Tibial nerve (tissue), 4 donors: ENCODE measurements around the gene FCN1. TPM values are rescaled to one million over a fixed set of nuclear protein-coding genes. Genes with fewer than 3 reads are reported as not detected.
"Not testable (repeated sequence)": the region's sequence is repeated elsewhere in the genome, so short reads cannot be mapped to it uniquely, and the experiment has no call there.

ENCODE experiments used
- DNase-seq, 2 donors: peaks; one replicate each; pipeline ENCODE4 v3.0.0-alpha.2; 2019; ENCODE audit warnings: low spot score in 2 of 2
- H3K27ac ChIP-seq, 4 donors: fragments of 200-600 bp; sonication (generic) in 3 of 4; one replicate each; pipeline ENCODE4 v1.5.1; 2017 to 2019; ENCODE audit warnings: mild to moderate bottlenecking in 1 of 4
- H3K27me3 ChIP-seq, 2 donors: fragments of 200-600 bp; sonication (generic) in 1 of 2; one replicate each; pipeline versions ENCODE4 v1.5.1 to v1.6.0; 2017 to 2019
- H3K36me3 ChIP-seq, 3 donors: fragments of 200-600 bp; sonication (generic); one replicate each; pipeline ENCODE4 v1.5.1; 2018 to 2019
- H3K4me1 ChIP-seq, 4 donors: fragments of 200-600 bp; sonication (generic) in 3 of 4; one replicate each; pipeline ENCODE4 v1.5.1; 2017 to 2019
- H3K4me3 ChIP-seq, 4 donors: fragments of 200-600 bp; sonication (generic) in 3 of 4; one replicate each; pipeline ENCODE4 v1.5.1; 2017 to 2019; ENCODE audit warnings: mild to moderate bottlenecking in 1 of 4, moderate library complexity in 1 of 4
- H3K9me3 ChIP-seq, 4 donors: fragments of 200-600 bp; sonication (generic) in 3 of 4; one replicate each; pipeline ENCODE4 v1.5.1; 2017 to 2019
- EP300 ChIP-seq, 2 donors: sonication (generic); formaldehyde crosslinking; IDR thresholded peaks; one replicate each; pipeline ENCODE4 v1.6.1; 2017; ENCODE audit warnings: antibody characterized with exemption in 2 of 2, mild to moderate bottlenecking in 1 of 2
- POLR2A ChIP-seq, 2 donors: fragments of 450-650 bp; IDR thresholded peaks; one replicate each; pipeline ENCODE4 v1.6.1; 2017; ENCODE audit warnings: antibody characterized with exemption in 2 of 2, mild to moderate bottlenecking in 2 of 2, moderate library complexity in 2 of 2
- WGBS, 2 donors: methylation state at CpG; one replicate each; pipeline ENCODE4 v1.1.5; 2018; 5-methylcytosine and 5-hydroxymethylcytosine counted together
- total RNA-seq, 4 donors: library from RNA; depleted of rRNA; stranded (reverse); fragments of >200 nt; gene quantifications; one replicate each; pipeline ENCODE4 v1.1.0, GENCODE V29; 2016
- TF ChIP-seq, protein P1 (sequence below), 5 experiments: fragments of 200-600 bp in 3 of 5; fragments of 450-650 bp in 2 of 5; sonication (generic) in 3 of 5; IDR thresholded peaks; one replicate each; pipeline ENCODE4 v1.5.1; 2016 to 2019; ENCODE audit warnings: antibody characterized with exemption in 5 of 5, mild to moderate bottlenecking in 3 of 5, moderate library complexity in 2 of 5

Gene FCN1
- total RNA-seq, 4 donors from 2014 or later = under 0.01 to 2.9 (median 0.96) TPM

GRCh38 chr9:134957165-134957944 lies 39.6 kb upstream of the FCN1 start:
- DNase-seq = no peak
- Histone ChIP-seq H3K4me3 (no peak overlapping the region), H3K9me3 (peaks cover 0 to 1% (median 0%) of the 10 kb centered on the region in 4 donors), H3K27ac (no peak overlapping the region), H3K27me3 (peaks cover 0 to 14% of the 10 kb centered on the region in 2 donors), H3K36me3 (no peaks in the 10 kb centered on the region), H3K4me1 (no peaks in the 10 kb centered on the region)
- TF ChIP-seq EP300 (IDR thresholded peaks at IDR 0.05) (no peak), POLR2A (IDR thresholded peaks at IDR 0.05) (no peak)
- TF ChIP-seq, protein P1, sequence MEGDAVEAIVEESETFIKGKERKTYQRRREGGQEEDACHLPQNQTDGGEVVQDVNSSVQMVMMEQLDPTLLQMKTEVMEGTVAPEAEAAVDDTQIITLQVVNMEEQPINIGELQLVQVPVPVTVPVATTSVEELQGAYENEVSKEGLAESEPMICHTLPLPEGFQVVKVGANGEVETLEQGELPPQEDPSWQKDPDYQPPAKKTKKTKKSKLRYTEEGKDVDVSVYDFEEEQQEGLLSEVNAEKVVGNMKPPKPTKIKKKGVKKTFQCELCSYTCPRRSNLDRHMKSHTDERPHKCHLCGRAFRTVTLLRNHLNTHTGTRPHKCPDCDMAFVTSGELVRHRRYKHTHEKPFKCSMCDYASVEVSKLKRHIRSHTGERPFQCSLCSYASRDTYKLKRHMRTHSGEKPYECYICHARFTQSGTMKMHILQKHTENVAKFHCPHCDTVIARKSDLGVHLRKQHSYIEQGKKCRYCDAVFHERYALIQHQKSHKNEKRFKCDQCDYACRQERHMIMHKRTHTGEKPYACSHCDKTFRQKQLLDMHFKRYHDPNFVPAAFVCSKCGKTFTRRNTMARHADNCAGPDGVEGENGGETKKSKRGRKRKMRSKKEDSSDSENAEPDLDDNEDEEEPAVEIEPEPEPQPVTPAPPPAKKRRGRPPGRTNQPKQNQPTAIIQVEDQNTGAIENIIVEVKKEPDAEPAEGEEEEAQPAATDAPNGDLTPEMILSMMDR (IDR thresholded peaks at IDR 0.05) = no peak
- 42 to 63% methylated on average over 9 of the region's 9 CpGs for WGBS, 2 donors

DNA sequence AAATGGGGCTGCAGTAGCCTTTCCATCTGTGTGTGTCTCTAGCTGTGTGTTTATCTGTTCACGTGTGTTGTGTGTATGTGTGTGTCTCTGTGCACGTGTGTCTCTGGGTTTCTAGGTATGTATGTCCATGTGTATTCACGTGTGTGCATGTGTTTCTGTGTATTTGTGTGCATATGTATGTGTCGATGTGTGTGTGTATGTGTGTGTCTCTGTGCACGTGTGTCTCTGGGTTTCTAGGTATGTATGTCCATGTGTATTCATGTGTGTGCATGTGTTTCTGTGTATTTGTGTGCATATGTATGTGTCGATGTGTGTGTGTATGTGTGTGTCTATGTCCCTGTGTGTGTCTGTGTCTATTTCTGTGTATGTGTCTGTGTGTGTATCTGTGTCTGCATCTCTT lies 38.7 kb upstream of the FCN1 start:
- DNase-seq, H3K4me1 ChIP-seq, H3K4me3 ChIP-seq, H3K9me3 ChIP-seq, H3K27ac ChIP-seq, H3K36me3 ChIP-seq: not testable (repeated sequence)
- peaks cover 0 to 12% of the 10 kb centered on the region in 2 donors for H3K27me3 ChIP-seq
- WGBS, 2 donors = 88 to 94% methylated on average over 6 of the region's 6 CpGs

- WGBS, 2 donors = 76 to 85% methylated on average over 7 of the region's 7 CpGs
These were observed 38.1 kb upstream of the FCN1 start for GRCh38 chr9:134955801-134956200.

GRCh38 chr9:134955156-134955555 lies 37.4 kb upstream of the FCN1 start:
- H3K4me3 ChIP-seq = no peak overlapping the region
- H3K27me3 ChIP-seq = peaks cover 0 to 1% of the 10 kb centered on the region in 2 donors
- WGBS, 2 donors = 100% methylated on average over 1 of the region's 1 CpG
- no peak for DNase-seq
- H3K36me3 ChIP-seq = no peaks in the 10 kb centered on the region
- peaks cover 0 to 7% (median 0%) of the 10 kb centered on the region in 4 donors for H3K9me3 ChIP-seq
- no peaks in the 10 kb centered on the region for H3K4me1 ChIP-seq
- no peak for TF ChIP-seq POLR2A (IDR thresholded peaks at IDR 0.05)
- TF ChIP-seq EP300 (IDR thresholded peaks at IDR 0.05) = no peak
- TF ChIP-seq, protein P1 (IDR thresholded peaks at IDR 0.05) = no peak
- no peak overlapping the region for H3K27ac ChIP-seq

More at GRCh38 chr9:134955801-134956200, 38.1 kb upstream of the FCN1 start:
- Histone ChIP-seq H3K9me3 (peaks cover 0 to 7% (median 0%) of the 10 kb centered on the region in 4 donors), H3K27me3 (peaks cover 0 to 8% of the 10 kb centered on the region in 2 donors), H3K4me1 (no peaks in the 10 kb centered on the region), H3K36me3 (no peaks in the 10 kb centered on the region), H3K4me3 (no peak overlapping the region), H3K27ac (no peak overlapping the region)
- no peak for DNase-seq
- TF ChIP-seq, protein P1 (IDR thresholded peaks at IDR 0.05) = no peak
- TF ChIP-seq EP300 (IDR thresholded peaks at IDR 0.05) = no peak
- TF ChIP-seq POLR2A (IDR thresholded peaks at IDR 0.05) = no peak

DNA sequence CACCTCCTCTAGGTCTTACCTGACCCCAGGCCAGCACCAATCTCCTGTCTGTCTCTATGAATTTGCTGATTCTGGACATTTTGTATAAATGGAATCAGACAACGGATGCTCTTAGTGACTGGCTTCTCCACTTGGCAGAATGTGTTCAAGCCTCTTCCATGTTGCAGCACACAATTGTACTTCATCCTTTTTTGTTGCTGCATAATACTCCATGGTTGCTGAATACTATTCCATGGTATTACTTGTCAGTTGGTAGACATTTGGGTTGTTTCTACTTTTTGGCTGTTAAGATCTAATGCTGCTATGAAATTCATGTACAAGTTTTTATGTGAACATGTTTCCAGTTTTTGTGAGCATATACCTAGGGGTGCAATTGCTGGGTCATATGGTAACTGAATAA lies 34.3 kb upstream of the FCN1 start:
- DNase-seq = no peak
- Histone ChIP-seq H3K27ac (no peak overlapping the region), H3K9me3 (peaks cover 0 to 7% (median 0%) of the 10 kb centered on the region in 4 donors), H3K4me1 (peaks cover 0 to 6% (median 0%) of the 10 kb centered on the region in 4 donors), H3K36me3 (no peaks in the 10 kb centered on the region), H3K4me3 (no peak overlapping the region), H3K27me3 (peaks cover 0 to 7% of the 10 kb centered on the region in 2 donors)
- TF ChIP-seq EP300 (IDR thresholded peaks at IDR 0.05) = no peak
- TF ChIP-seq POLR2A (IDR thresholded peaks at IDR 0.05) = no peak
- TF ChIP-seq, protein P1 (IDR thresholded peaks at IDR 0.05) = no peak
- 97 to 100% methylated on average over 1 of the region's 1 CpG for WGBS, 2 donors
